ENCODE results near the gene NT5E.

DNA sequence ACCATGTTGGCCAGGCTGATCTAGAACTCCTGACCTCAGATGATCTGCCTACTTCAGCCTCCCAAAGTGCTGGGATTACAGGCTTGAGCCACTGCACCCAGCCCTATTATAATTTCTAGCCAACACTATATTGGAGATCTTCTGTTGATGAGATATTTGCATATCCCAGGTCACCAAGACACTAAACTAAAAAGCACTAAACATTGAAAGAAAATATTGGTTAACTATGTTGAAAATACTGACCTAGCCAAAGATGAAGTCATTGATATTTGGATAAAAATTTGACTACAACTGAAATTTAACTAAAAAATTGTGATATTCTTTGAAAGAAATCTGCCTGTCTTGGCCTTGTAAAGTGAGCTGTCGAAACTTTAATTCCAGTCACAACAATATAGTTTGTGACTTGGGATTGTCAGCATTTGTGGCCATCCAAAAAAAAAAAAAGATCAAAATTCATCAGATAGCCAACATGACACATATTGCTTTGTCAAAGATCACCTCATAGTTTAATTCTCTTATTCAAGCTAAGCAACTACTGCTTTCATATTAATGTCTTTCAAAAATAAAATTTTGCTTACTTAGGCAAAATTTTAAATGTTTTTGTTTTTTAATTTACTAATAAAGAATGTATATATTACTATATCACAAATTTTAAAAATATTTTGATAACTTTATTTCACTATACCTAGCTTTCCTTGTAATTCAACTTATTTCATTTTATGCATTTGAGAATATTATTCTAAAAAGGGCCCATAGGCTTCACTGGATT is 6.3 kb upstream of the NT5E start:
- TF ChIP-seq GATA2 (IDR thresholded peaks at IDR 0.05; ENCODE audit: low read depth, low read length): no peak
- TF ChIP-seq GATA3 (IDR thresholded peaks at IDR 0.05; ENCODE audit: low read depth, low read length): no peak

Measured in SH-SY5Y (cell line).